ENCODE measurements around the gene PSME3IP1.

DNA sequence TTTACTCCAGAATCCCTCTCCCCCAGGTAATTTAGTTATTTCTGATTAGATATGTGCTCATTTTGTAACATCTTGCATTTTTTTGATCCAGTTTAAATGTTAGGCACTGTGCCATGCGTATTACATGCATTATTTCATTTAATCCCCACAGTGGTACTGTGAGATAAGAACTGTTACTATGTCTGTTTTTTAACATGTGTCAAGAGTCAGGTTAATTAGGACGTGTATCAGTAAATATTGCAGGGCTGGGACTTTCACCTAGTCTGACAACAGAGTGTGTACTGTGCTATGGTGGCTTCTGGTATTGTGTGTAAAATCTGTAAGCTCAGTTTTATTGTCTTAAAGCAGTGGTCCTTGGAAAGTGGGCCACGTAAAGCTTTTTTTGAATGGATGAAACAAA is 10.9 kb upstream of the PSME3IP1 start:
- TF ChIP-seq CTCF (IDR thresholded peaks at IDR 0.05) (no peak), POLR2A (IDR thresholded peaks at IDR 0.05) (no peak)
